Left hindlimb (tissue), 1 donor: ENCODE results near the gene NTN1.
"Not testable (repeated sequence)": the region's sequence is repeated elsewhere in the genome, so short reads cannot be mapped to it uniquely, and the experiment has no call there.

Source experiments
- DNase-seq: peaks from one replicate; pipeline ENCODE4 v3.0.0-alpha.2; 2018

NTN1 gene

DNA sequence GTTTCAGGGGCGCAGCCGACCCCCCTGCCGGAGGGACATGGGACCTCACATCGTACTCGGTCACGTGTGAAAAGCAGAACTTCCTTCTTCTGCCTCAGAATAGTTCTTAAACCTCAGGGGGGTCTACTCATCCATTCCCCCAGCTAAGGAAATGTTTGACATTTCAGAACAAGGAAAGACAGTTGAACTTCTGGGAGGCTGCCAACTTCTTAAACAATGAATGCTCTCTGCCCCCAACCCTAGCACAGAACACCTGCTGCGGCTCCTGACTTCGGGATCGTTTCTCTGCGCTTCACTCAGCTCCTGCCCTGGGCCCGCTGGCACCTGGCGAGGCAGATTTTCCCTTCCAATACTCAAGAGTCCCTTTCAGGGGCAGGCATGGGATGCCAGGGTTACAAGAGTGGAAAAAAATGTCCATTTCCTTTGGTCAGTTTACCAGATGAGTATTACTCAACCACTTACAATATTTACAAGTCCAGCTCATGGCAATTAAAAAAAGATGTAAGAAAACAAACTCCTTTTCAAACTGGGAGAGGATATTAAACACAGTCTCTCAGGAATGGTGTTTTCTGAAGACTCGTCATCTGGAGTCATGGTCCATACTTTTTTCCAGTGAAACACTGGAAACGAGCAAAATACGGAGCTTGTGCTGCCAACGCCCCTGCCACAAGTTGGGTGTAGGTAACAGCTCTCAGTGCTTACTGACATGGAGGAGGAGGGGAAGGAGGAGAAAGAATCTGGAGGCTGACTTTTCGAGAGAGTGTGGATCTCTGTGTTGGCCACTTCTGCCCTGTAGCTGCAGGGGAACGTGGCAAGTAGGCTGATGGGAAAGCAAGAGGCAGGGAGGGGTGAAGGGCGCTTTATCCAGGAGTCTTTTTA is 235.7 kb downstream of the NTN1 start:
- no peak for DNase-seq

GRCh38 chr17:9257630-9257965 is 236.3 kb downstream of the NTN1 start:
- DNase-seq = not testable (repeated sequence)

DNA sequence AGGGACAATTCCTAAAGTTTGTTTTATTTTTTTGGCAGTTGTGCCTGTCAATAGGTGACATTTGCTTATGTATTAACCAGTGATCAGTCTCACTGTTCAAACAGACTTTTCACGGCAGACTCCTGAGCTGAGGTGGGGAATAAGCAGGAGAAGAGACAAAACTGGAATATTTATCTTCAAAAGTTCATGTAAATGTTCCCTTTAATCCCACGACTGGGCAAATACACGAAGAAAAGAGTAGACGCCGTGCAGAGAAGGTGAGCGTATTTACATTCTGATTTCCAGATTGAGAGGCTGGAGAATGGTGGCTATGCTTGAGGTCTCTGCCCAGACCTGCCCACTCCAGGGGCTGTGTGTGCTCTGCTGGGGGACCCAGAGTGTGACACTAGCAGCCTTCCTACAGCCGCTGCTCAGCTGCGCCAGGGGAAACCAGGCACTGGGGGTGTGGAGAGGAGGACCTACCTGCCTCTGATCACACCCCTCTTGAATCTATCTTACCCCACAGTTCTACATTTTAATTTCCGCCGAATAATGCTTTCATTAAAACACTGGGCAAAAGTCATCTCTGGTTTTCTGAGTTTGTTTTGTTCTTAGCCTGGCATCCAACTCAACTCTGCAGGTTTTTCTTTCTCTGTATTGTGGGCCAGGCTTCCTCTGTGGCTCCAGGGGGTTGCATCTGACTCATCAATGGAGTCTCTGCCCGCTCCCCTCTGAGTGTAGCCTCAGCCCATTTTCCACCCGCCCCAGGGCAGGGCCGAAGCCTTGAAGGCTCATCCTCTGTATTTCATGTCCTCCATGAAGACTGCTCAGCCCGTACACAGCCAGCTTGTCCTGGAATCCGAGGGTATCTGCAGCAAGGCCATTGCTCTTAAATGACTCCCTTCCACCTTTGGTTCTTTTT is 237.1 kb downstream of the NTN1 start:
- DNase-seq = no peak

GRCh38 chr17:9259419-9259818 is 238.1 kb downstream of the NTN1 start:
- DNase-seq = no peak

- DNase-seq = peak; percentile 16
Measured at GRCh38 chr17:9261081-9262012, 240.0 kb downstream of the NTN1 start.

DNA sequence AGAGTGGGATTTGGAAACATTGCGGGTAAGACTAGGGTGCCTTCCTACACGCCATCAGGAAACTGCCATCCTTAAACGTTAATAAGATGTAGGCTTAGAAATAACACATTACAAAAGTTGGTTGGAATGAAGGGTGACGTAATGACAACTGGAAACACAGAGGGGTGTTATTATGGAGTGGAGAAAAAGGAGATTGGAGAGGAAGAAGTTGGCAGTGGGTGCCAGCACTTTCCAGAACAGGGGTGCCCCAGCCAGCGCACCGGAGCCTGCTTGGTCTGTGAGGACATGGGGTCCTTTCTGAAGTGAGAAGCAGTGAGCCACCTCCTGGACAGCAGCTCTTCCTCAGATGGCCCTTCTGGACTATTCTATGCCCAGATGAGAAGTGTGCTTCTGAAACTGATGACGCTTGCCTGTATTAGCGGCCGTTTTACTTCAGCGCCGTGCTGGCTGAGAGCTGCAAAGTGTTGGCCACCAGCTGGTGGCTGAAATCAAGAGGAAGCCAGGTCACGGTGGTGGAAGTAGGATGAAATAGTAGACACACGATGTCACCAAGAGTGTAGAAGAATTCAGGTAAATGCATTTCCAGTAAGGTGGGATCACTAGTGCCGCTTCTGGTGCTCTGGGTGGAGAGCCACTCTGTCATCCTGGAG is 244.8 kb downstream of the NTN1 start:
- DNase-seq = no peak

DNA sequence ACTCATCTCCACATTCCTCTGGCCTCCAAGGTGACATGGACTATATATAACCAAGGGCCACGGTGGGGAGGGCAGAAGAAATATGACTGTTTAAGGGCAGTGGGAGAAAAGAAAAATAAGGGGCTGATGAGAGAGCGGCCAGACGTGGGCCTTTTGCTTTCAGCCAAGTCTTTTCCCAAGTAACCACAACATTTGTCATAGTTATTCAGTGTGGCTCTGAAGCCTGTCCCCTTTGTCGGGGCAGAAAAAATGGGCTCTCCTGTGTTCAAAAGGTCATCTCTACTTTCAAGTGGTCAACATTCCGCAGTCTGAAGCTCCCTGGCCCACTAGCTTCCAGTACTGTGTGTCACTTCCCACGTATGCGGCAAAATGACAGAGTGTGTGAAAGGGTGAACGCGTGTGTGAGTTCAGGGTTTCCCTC is 245.4 kb downstream of the NTN1 start:
- DNase-seq = no peak

GRCh38 chr17:9268546-9268945 is 247.2 kb downstream of the NTN1 start:
- DNase-seq = no peak

DNA sequence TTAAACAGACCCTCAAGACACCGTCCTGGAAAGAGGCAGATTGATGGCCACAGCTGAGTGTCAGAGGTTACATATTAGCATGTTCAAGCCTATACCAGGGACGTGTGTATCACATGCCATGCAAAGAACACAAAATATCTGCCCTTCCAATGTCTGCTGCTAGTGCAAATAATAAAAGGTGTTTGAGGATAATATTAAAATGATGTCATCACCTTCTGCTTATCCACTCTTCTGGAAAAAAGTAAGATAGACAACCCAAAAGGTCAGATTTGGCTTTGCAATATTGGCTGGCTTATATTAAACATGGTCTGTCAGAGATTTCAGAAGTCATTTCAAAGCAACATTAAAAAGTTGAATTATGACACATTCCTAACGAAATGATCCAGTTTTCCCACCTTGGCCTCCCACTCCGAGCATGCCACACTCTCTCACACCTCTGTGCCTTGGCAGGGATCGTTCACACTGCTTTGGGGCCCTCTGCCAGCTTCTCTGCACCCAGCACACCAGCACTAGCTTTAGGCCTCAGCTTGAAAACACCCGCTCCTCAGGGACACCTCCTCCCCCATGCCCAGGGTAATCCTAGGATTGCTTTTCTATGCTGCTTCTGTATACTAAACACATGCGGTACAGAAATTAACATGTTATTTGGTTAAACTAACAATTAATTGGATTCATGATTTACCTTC is 248.2 kb downstream of the NTN1 start:
- no peak for DNase-seq

DNA sequence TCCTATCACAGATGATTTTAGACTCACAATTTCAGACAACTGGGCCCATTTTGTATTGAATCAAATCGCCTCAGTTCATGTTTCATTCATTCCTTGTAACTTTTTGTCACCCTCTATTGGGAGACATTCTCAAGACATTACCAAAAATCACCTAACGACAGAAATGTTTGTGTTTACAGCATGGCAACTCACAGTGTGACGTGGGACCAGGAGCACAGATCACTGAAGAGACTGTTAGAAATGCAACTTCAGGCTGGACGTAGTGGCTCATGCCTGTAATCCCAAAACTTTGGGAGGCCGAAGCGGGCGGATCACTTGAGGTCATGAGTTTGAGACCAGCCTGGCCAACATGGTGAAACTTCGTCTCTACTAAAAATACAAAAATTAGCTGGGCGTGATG is 249.6 kb downstream of the NTN1 start:
- DNase-seq = no peak

DNA sequence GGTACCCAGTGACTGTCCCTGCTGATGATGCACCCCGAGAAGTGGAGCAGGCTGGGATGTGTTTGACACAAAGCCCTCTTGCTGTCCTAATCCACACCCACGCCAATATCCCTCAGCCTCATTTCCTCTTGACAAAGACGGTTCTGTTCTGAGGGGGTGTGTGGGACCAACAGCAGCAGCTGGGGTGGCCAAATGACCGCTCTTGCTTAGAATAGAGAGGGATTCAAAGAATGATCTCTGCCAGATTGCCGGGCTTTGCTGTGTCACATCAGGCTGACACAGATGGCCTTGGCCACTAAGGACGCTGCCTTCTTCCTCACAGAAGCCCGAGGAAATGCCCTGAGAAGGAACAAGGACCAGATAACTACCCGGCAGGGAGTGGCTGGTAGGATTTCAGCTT is 250.7 kb downstream of the NTN1 start:
- no peak for DNase-seq

DNA sequence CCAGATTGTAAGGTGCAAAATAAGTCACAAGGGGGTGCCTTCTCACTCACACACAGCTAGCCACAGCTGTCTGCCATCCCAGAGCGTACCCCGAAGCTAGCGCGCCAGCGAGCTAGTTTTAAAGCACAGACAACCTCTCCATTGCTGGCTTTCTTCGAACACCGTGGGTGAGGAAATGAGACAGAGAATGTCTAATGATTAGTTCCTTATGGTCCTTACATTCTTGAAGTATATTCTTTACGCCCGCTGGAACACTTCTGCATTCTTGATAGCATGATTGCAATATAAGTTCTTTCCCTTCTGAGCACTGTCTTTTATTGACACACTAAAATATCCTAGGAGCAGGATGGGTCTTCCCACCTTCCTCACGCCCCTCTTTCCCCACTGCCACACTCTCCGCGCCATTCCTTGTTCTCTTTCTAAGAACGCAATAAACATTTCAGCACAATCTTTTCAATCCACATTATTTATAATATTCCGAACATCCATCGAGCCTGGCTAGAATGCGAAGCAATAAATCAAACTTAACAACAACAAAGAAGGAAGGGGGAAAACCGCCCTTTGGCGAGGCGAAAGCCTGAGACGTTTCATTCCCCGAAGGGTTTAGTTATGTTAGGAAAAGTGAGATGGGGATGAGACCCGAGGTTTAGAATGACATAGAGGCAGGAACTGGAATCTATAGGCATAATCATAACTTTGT is 251.3 kb downstream of the NTN1 start:
- no peak for DNase-seq

- DNase-seq = peak; percentile 74
Measured at GRCh38 chr17:9273428-9274391, 252.4 kb downstream of the NTN1 start.

DNA sequence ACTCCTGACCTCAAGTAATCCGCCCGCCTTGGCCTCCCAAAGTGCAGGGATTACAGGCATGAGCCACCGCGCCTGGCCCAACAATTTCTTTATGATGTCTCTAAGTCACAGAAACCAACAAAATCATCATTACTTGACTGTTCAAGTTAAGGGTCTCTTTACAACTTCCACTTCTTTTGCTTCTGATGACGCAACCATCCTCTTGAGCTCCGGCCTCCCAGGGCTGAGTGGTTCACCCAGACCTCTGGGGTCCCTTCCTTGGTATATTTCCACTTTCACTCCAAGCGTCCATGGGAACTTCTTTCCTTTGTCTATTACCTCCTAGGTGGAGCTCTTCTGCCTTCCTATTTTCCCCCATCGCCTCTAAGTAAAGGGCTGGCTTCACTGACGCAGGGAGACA is 253.7 kb downstream of the NTN1 start:
- no peak for DNase-seq

- no peak for DNase-seq
Measured at GRCh38 chr17:9279893-9280292, 258.6 kb downstream of the NTN1 start.

- DNase-seq = no peak
Measured at GRCh38 chr17:9283909-9284308, 262.6 kb downstream of the NTN1 start.

- no peak for DNase-seq
Measured at GRCh38 chr17:9284884-9285283, 263.6 kb downstream of the NTN1 start.

- DNase-seq = no peak
Measured at GRCh38 chr17:9285602-9286427, 264.5 kb downstream of the NTN1 start.

- no peak for DNase-seq
Measured at GRCh38 chr17:9286434-9286833, 265.1 kb downstream of the NTN1 start.
